Measurements from ENCODE around the gene LRFN4.
A peak's percentile ranks its signal among the peaks of the same experiment; 100 is the strongest.

LRFN4 gene

GRCh38 chr11:66858186-66858938 lies 1.5 kb downstream of the LRFN4 start:
- no peak for DNase-seq (ENCODE audit: low read depth)

- DNase-seq (ENCODE audit: low read depth), result no peak
Observed at GRCh38 chr11:66858939-66859685, 2.2 kb downstream of the LRFN4 start.

DNA sequence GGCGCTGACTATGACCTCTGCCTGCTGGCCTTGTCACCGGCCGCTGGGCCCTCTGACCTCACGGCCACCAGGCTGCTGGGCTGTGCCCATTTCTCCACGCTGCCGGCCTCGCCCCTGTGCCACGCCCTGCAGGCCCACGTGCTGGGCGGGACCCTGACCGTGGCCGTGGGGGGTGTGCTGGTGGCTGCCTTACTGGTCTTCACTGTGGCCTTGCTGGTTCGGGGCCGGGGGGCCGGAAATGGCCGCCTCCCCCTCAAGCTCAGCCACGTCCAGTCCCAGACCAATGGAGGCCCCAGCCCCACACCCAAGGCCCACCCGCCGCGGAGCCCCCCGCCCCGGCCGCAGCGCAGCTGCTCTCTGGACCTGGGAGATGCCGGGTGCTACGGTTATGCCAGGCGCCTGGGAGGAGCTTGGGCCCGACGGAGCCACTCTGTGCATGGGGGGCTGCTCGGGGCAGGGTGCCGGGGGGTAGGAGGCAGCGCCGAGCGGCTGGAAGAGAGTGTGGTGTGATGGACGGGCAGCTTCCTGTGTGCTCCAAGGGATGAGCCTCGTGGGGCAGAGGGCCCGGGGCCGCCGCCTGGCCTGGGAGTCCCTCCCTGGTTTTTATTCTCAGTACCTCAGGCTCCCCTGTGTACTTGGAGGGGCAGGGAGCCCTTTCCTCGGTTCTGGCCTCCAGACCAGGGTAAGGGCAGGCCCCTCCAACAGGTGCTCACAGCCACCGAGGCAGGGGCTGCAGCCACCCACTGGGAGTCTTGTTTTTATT lies 3.0 kb downstream of the LRFN4 start:
- DNase-seq (ENCODE audit: low read depth), result no peak

- no peak for DNase-seq (ENCODE audit: low read depth)
Observed at GRCh38 chr11:66860449-66860831, 3.6 kb downstream of the LRFN4 start.

DNA sequence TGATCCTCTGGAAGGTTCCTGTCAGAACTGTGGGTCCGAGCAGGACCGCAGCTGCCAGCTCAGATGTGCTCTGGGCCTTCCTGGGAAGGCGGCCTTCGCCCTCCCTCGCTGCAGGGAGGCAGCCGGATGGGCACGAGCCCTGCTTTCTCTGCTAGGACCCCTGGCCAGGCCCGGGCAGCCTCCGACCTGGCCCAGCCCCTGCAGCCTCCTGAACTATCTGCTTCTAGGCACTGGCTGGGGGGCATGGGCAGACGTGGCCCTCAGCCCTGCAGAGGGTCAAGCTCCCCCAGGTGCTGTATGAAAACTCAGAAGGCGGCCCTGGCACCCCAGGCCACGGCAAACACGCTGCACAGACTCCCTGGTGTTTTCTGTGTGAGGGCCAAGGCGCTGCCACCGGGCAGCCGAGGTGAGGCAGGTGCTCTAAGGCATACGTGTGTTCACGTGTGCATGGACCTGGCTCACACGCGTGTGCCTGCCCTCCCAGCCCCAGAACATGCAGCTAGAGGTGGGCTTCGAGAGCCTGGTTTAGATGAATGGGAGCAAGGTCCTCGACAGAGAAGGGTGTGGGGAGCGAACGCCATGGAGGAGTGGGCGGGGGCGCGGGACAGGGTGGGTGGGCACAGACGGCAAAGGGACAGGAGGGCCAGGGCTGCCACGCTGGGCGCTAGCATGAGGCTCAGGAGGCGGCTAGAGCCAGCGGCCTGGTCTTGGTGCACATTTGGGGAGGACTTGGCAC lies 4.3 kb downstream of the LRFN4 start:
- DNase-seq (ENCODE audit: low read depth), result no peak

DNA sequence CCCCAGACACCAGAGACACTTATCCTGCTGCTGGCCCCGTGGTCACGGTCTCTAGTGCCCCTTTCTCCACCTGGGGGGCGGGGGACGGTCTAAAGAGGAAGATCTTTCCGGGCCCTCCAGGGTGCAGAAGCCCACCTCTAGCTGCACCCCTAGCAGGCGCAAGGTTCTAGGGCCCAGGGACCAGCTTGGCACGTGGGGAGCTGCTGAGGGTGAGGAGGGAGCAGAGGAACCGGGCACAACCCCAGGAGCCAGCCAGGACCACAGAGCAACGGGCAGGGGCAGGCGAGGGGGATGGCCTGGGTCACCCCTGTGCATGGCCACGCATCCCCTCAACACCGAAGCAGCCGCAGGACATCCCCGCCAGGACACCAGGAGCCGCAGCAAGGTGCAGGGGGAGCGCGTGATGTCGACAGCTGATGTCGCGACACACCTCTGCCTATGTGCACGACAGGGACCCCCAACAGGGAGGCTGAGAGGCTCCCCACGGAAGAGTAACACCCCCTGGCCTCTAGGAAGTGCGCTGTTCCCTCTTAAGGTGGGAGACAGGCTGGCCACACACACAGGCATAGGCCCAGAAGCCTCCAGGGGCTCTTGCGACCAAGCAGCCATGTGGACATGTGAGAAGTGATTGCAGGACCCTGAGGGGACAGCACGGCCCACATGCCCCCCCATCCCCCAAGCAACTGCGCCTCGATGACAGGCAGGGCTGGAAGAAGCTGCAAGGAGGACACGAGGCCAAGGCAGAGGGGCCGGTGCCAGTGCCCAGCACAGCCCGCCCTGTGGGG lies 5.1 kb downstream of the LRFN4 start:
- DNase-seq (ENCODE audit: low read depth), result no peak

DNA sequence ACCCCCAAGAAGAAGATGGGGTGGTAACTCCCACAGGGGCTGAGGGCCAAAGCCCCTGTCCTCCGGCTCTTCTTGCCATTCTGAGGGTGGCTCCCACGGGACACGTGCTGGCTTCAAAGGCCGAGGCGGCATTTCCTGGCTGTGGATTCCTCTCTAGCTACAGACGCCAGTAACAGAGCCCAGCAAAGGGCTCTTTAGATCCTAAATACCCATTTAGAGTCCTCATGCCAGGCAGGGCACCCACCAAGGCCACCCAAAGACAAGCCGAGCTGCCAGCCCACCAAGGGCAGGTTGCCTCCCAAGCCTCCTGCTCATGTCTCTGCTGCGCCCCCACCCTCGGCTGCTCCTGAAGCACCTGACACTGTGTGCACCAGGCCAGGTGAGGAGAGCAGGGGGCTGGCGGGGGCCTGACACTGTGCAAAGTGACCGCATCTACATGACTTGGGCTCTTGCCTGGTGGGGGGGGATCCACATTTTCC lies 5.7 kb downstream of the LRFN4 start:
- no peak for DNase-seq (ENCODE audit: low read depth)

DNA sequence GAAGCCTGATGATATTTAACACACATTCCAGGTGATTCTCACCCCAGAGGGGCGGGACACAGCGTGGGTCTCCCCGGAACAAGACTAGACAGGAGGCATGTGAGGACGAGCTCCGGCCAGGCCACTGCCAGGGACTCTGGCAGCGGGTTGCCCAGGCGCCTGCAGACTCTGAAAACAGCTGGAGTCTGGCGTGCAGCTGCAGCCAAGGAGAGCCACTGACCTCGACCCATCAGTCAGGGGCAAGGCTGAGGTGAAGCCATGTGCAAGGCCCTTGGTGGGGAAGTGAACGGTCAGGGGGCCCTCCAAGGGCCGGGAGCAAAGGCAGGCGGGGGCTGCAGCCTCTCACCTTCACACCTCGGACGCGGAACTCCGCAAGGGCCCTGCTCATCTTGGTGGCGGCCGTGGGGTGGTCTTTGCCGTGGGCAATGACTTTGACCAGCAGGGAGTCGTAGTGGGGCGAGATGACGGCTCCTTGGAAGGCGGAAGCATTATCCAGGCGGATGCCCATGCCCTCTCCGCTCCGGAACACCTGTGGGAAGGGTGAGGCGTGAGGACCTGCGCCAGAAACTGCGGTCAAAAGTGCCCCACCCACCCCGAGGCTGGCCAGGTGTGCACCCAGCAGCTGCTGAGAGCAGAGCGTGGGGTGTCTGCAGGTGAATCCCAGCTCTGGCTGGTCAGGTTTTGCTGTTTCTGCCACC lies 6.7 kb downstream of the LRFN4 start:
- no peak for DNase-seq (ENCODE audit: low read depth)

DNA sequence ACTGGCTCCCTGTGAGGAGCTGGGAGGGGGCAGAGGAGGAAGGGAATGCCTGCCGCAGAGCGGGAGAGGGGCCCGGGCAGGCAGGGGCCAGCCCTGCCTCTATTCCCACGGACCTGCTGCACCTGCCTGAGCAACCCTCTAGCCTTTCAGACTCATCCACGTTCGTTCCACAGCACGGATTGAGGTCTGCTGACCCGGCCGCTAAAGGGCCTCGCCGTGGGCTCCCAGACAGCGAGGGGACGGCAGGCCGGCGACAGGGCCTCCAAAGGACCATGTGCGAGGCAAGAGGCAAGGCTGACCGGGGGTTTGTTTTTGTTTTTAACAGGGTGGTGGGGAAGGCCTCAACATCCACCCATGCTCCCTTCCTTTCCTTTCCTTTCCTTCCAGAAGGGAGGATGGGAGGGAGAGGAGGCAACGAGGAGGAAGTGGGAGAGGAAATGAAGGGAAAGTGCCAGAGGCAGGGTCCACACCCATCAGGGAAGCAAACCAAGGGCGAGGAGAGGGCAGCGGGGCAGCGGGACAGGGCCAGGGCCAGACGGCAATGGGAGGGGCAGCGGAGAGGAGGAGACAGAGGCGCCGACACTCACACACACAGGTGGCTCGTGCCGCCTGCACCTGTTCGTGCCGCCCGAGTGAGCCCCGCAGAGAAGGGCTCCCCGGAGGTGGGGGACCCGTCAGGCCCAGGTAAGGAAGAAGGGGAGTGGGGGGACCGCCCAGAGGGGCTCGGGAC lies 7.5 kb downstream of the LRFN4 start:
- DNase-seq (ENCODE audit: low read depth), result no peak

GRCh38 chr11:66864924-66865697 lies 8.2 kb downstream of the LRFN4 start:
- no peak for DNase-seq (ENCODE audit: low read depth)

DNA sequence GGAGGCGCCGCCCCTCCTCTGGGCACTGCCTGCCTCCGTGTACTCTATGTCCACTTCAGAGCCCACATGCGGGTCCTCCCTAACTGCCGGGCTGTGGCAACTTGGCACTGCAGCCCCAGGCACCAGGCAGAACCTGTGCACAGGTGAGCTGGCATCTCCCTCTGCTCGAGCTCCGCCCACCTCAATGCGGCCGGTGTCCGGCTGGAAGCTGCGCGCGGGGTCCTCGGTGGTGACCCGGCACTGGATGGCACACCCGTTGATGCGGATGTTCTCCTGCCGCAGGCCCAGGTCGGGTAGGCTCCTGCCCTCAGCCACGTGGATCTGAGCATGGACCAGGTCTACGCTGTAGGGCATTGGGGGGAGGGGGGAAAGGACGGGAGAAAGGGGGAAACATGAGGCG lies 9.1 kb downstream of the LRFN4 start:
- no peak for DNase-seq (ENCODE audit: low read depth)

GRCh38 chr11:66866511-66866986 lies 9.7 kb downstream of the LRFN4 start:
- DNase-seq (ENCODE audit: low read depth), result no peak

GRCh38 chr11:66867425-66868040 lies 10.7 kb downstream of the LRFN4 start:
- DNase-seq (ENCODE audit: low read depth), result no peak

GRCh38 chr11:66868082-66868725 lies 11.3 kb downstream of the LRFN4 start:
- no peak for DNase-seq (ENCODE audit: low read depth)

DNA sequence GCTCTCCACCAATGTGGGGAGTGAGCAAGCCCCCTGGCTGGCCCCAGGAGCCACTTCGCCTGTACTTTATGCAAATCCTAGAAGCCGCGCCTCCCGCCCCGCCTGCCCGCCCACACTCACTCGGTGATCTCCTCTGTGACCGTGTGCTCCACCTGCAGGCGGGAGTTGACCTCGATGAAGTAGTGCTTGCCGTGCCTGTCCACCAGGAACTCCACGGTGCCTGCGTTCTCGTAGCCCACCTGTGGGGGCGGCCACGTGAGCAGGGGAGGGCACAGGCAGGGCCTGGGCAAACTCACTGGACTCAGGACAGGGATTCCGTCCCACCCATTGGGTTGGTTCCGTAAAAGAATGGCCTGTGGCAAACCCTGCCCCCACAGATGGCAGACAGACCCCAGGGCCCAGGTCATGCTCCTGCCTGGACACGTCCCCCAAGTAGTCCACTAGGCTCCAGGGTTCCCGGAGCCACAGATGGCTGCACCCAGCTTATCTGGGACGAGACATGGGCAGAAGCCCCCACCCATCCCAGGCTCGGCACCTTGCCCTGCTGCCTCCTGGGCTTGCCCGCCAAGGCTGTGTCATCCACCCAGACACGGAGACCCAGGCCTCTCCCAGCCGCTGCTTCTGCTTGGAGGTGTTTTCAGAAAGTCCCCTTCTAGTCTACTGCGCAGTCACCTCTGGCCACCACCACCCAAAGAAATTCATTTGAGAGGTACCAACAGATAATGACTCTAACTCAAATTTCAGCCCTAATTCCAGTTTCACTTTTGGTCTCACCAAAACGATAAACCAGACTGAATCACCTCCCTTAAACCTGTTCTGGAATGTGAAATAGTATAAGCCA lies 12.1 kb downstream of the LRFN4 start:
- DNase-seq (ENCODE audit: low read depth), result peak; percentile 65

GRCh38 chr11:66869567-66869870 lies 12.7 kb downstream of the LRFN4 start:
- DNase-seq (ENCODE audit: low read depth), result no peak

DNA sequence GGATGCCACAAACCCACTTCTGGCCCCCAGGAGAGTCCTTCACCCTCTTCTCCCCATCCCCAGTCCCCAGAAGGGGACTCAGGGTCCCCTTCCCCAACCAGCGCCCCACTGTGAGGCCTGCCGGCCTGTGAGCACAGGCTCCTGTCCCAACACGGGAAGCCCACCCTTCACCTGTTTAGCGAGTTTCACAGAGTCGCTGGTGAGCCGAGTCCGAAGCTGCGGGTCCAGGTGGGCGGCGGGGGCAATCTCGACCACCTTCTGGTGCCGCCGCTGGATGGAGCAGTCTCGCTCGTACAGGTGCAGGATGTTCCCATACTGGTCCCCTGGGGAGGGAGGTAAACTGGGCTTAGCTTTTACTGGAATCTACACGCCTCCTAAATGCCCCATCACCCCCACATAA lies 13.3 kb downstream of the LRFN4 start:
- no peak for DNase-seq (ENCODE audit: low read depth)

All from stimulated activated CD8-positive, alpha-beta memory T cell treated with anti-CD3 and anti-CD28 coated beads, Interleukin-12 subunit alpha, Interleukin-12 subunit beta, amount 100 ng/mL, for 4 hours (primary cell).